ENCODE results near the gene FKBP3. TPM values are rescaled to one million over a fixed set of nuclear protein-coding genes. Genes with fewer than 3 reads are reported as not detected.

Gene FKBP3
- total RNA-seq, 4 donors from 2014 or later: 77.5 to 111 (median 94.6) TPM

DNA sequence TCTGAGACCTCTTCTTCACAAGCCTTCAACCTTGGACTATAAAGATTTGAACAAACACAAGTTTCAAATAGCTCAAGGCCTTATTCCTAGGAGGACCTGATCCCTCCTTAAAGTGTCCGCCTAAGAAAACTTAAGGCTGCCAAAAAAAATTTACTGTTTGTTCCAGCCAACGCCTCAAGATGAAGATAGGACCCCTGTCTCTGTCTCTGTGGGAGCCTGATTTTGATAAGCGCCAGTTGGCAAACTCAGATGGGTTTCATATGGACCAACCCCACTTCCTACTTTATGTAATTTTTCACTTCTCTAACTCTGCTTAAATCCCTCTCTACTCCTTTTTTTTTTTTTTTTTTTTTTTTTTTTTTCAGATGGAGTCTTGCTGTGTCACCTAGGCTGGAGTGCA lies 11.0 kb downstream of the FKBP3 start:
- intact Hi-C loops (cut with DNase I; ENCODE audit: low total_unique reads): no loop called here
- no peak for TF ChIP-seq POLR2A (IDR thresholded peaks at IDR 0.05)
- TF ChIP-seq, protein P1, sequence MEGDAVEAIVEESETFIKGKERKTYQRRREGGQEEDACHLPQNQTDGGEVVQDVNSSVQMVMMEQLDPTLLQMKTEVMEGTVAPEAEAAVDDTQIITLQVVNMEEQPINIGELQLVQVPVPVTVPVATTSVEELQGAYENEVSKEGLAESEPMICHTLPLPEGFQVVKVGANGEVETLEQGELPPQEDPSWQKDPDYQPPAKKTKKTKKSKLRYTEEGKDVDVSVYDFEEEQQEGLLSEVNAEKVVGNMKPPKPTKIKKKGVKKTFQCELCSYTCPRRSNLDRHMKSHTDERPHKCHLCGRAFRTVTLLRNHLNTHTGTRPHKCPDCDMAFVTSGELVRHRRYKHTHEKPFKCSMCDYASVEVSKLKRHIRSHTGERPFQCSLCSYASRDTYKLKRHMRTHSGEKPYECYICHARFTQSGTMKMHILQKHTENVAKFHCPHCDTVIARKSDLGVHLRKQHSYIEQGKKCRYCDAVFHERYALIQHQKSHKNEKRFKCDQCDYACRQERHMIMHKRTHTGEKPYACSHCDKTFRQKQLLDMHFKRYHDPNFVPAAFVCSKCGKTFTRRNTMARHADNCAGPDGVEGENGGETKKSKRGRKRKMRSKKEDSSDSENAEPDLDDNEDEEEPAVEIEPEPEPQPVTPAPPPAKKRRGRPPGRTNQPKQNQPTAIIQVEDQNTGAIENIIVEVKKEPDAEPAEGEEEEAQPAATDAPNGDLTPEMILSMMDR (IDR thresholded peaks at IDR 0.05 in 4 of 5, conservative IDR thresholded peaks at IDR 0.05 in 1 of 5): no peak
- H3K27me3 ChIP-seq: no peaks in the 10 kb centered on the region

GRCh38 chr14:45120096-45120495 lies 14.2 kb downstream of the FKBP3 start:
- Histone ChIP-seq H3K36me3 (peaks cover 4 to 87% of the 10 kb centered on the region in 2 donors), H3K27me3 (no peaks in the 10 kb centered on the region), H3K4me1 (peaks cover 11 to 16% of the 10 kb centered on the region in 2 donors), H3K27ac (no peak overlapping the region), H3K4me3 (no peak overlapping the region), H3K9me3 (no peaks in the 10 kb centered on the region)
- in situ Hi-C loops (cut with MboI; ENCODE audit: low sequenced_read_pairs in 4 of 4): no loop called here
- intact Hi-C loops (cut with DNase I; ENCODE audit: low total_unique reads): no loop called here
- TF ChIP-seq, protein P1 (IDR thresholded peaks at IDR 0.05 in 4 of 5, conservative IDR thresholded peaks at IDR 0.05 in 1 of 5): no peak
- no peak for TF ChIP-seq POLR2A (IDR thresholded peaks at IDR 0.05)
- no peak for DNase-seq
- no peak for ATAC-seq

More for the DNA sequence above, 11.0 kb downstream of the FKBP3 start:
- peaks cover 0 to 70% of the 10 kb centered on the region in 2 donors for H3K36me3 ChIP-seq
- ATAC-seq (no peak), DNase-seq (no peak)
- H3K4me1 ChIP-seq: peaks cover 20 to 29% of the 10 kb centered on the region in 2 donors
- in situ Hi-C loops (cut with MboI; ENCODE audit: low sequenced_read_pairs in 4 of 4): no loop called here
- H3K4me3 ChIP-seq: no peak overlapping the region
- peak overlapping the region in 2 of 4 donors; percentile 26 to 91 for H3K27ac ChIP-seq
- no peaks in the 10 kb centered on the region for H3K9me3 ChIP-seq

GRCh38 chr14:45118594-45118993 lies 15.7 kb downstream of the FKBP3 start:
- peak overlapping the region in 1 of 4 donors; percentile 20 for H3K27ac ChIP-seq
- H3K9me3 ChIP-seq: no peaks in the 10 kb centered on the region
- TF ChIP-seq, protein P1 (IDR thresholded peaks at IDR 0.05 in 4 of 5, conservative IDR thresholded peaks at IDR 0.05 in 1 of 5): no peak
- TF ChIP-seq POLR2A (IDR thresholded peaks at IDR 0.05): no peak
- H3K27me3 ChIP-seq: no peaks in the 10 kb centered on the region
- H3K36me3 ChIP-seq: peaks cover 9 to 97% of the 10 kb centered on the region in 2 donors
- intact Hi-C loops (cut with DNase I; ENCODE audit: low total_unique reads): no loop called here
- peaks cover 7 to 8% of the 10 kb centered on the region in 2 donors for H3K4me1 ChIP-seq
- in situ Hi-C loops (cut with MboI; ENCODE audit: low sequenced_read_pairs in 4 of 4): no loop called here
- H3K4me3 ChIP-seq: no peak overlapping the region
- no peak for ATAC-seq
- DNase-seq: no peak

DNA sequence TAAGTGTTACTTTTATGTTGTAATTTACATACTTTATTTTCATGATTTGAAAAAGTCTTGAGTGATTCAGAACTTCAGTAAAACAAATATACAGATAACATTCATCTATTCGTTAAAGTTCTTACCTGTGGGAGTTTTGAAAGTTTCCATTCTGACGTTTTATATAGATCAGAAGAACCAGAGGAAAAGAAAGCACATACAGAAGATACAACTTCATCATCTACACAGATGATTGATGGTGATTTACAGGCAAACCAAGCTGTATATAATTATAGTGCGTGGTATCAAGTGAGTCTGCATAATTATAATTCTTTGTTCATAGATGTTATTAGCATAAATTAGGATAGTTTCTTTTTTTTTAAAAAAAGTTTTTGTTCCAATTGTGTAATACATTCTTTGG lies 20.0 kb downstream of the FKBP3 start:
- in situ Hi-C loops (cut with MboI; ENCODE audit: low sequenced_read_pairs in 4 of 4): no loop called here
- Histone ChIP-seq H3K4me3 (no peak overlapping the region), H3K27ac (no peak overlapping the region), H3K4me1 (peaks cover 7 to 8% of the 10 kb centered on the region in 2 donors), H3K9me3 (no peaks in the 10 kb centered on the region), H3K36me3 (peaks cover 9 to 93% of the 10 kb centered on the region in 2 donors), H3K27me3 (no peaks in the 10 kb centered on the region)
- intact Hi-C loops (cut with DNase I; ENCODE audit: low total_unique reads): no loop called here
- DNase-seq (no peak), ATAC-seq (no peak)
- TF ChIP-seq, protein P1 (IDR thresholded peaks at IDR 0.05 in 4 of 5, conservative IDR thresholded peaks at IDR 0.05 in 1 of 5): no peak
- TF ChIP-seq POLR2A (IDR thresholded peaks at IDR 0.05): no peak
